OCI-LY7 (cell line): ENCODE measurements around the gene ACER2. TPM values are rescaled to one million over a fixed set of nuclear protein-coding genes. Genes with fewer than 3 reads are reported as not detected.

ENCODE experiments used
- BruUV-seq: library from RNA; stranded (reverse); fragments of 400-500 nt; replicated peaks from 2 replicates; lab custom pipeline; 2021; lab: Mats Ljungman, UMichigan
- CTCF ChIA-PET: fragments of 300-600 bp; sonication (Branson Sonifier 250); formaldehyde crosslinking; loops from one replicate; lab custom pipeline; 2022; ENCODE audit warnings: antibody characterized with exemption; ENCODE audit not compliant: unreplicated experiment; lab: Charles Lee
- POLR2A ChIA-PET: fragments of 300-600 bp; sonication (Branson Sonifier 250); formaldehyde crosslinking; loops from one replicate; lab custom pipeline; 2022; ENCODE audit warnings: antibody characterized with exemption; lab: Charles Lee
- DNase-seq: peaks from one replicate; pipeline ENCODE4 v3.0.0-alpha.2; 2015; ENCODE audit warnings: low spot score
- H2AFZ ChIP-seq: fragments of 200-600 bp; sonication (generic), shearing (Covaris generic); 2 replicates; pipeline ENCODE4 v1.6.1; 2014; ENCODE audit warnings: mild to moderate bottlenecking, antibody characterized with exemption, low read length, moderate library complexity
- H3K27ac ChIP-seq: fragments of 200-600 bp; sonication (generic); 2 replicates; pipeline ENCODE4 v1.5.1; 2014; ENCODE audit warnings: mixed run types, low read depth, mild to moderate bottlenecking, moderate library complexity, low read length, inconsistent platforms; ENCODE audit not compliant: poor library complexity, severe bottlenecking
- H3K36me3 ChIP-seq: fragments of 200-600 bp; sonication (generic); 2 replicates; pipeline ENCODE4 v1.6.1; 2014; ENCODE audit warnings: mild to moderate bottlenecking, antibody characterized with exemption, low read length, moderate library complexity, mixed read lengths; ENCODE audit not compliant: insufficient read depth
- H3K4me1 ChIP-seq: fragments of 200-600 bp; sonication (generic); 2 replicates; pipeline ENCODE4 v1.5.1; 2014; ENCODE audit warnings: mild to moderate bottlenecking, low read length; ENCODE audit not compliant: insufficient read depth, poor library complexity, severe bottlenecking
- H3K4me2 ChIP-seq: fragments of 200-600 bp; sonication (generic); 2 replicates; pipeline ENCODE4 v1.6.1; 2014; ENCODE audit warnings: mild to moderate bottlenecking, low read length
- H3K4me3 ChIP-seq: fragments of 200-600 bp; sonication (generic); 2 replicates; pipeline ENCODE4 v1.5.1; 2014; ENCODE audit warnings: mild to moderate bottlenecking, low read depth, low read length; ENCODE audit not compliant: poor library complexity, severe bottlenecking
- H3K79me2 ChIP-seq: fragments of 200-600 bp; sonication (generic); 2 replicates; pipeline ENCODE4 v1.6.1; 2016; ENCODE audit warnings: low read depth, mild to moderate bottlenecking, low read length, moderate library complexity, mixed read lengths; ENCODE audit not compliant: insufficient read depth
- H3K9me2 ChIP-seq: fragments of 200-600 bp; sonication (generic); 2 replicates; pipeline ENCODE4 v1.6.1; 2016; ENCODE audit warnings: mild to moderate bottlenecking, low read length, mixed read lengths; ENCODE audit not compliant: insufficient read depth
- H3K9me3 ChIP-seq: fragments of 200-600 bp; sonication (generic); 2 replicates; pipeline ENCODE4 v1.6.1; 2014; ENCODE audit warnings: mild to moderate bottlenecking, mixed run types, low read length, mixed read lengths
- H4K20me1 ChIP-seq: fragments of 200-600 bp; sonication (generic); 2 replicates; pipeline ENCODE4 v1.6.1; 2014; ENCODE audit warnings: mild to moderate bottlenecking, antibody characterized with exemption, low read length, moderate library complexity, mixed read lengths; ENCODE audit not compliant: insufficient read depth
- CTCF ChIP-seq: fragments of 200-600 bp; sonication (generic); conservative IDR thresholded peaks from 2 replicates; pipeline ENCODE4 v1.5.1; 2014; ENCODE audit warnings: mild to moderate bottlenecking, antibody characterized with exemption, low read length, moderate library complexity, mixed read lengths
- EZH2phosphoT487 ChIP-seq: fragments of 200-600 bp; sonication (generic); IDR thresholded peaks from 2 replicates; pipeline ENCODE4 v1.6.1; 2018; ENCODE audit warnings: low read depth, borderline replicate concordance, mild to moderate bottlenecking, mixed run types, antibody characterized with exemption, low read length, moderate library complexity, mixed read lengths
- intact Hi-C: fragments of 100-400 bp; cut with micrococcal nuclease; formaldehyde crosslinking; loops from one replicate; pipeline ENCODE4 v1.10.0; 2022; ENCODE audit not compliant: unreplicated experiment
- total RNA-seq, 2 experiments: library from RNA; depleted of rRNA in 1 of 2; stranded (reverse); fragments of >200 nt in 1 of 2; shearing (Covaris generic) in 1 of 2; gene quantifications; 2 replicates each; pipeline ENCODE4 v1.2.3, GENCODE V29; 2014 to 2022

The ACER2 gene
- total RNA-seq, 2 experiments from 2014 or later = 1.4 to 1.8 TPM

- CTCF ChIA-PET = no interaction called here
- Histone ChIP-seq H3K4me3 (no peak overlapping the region), H3K9me2 (no peaks in the 10 kb centered on the region), H3K4me2 (no peak overlapping the region), H3K9me3 (no peaks in the 10 kb centered on the region), H3K4me1 (no peaks in the 10 kb centered on the region), H3K79me2 (no peaks in the 10 kb centered on the region), H3K27ac (no peak overlapping the region), H4K20me1 (no peaks in the 10 kb centered on the region), H2AFZ (no peak overlapping the region), H3K36me3 (no peaks in the 10 kb centered on the region)
- no peak for DNase-seq
- POLR2A ChIA-PET = no interaction called here
- BruUV-seq = no TSS peak
- TF ChIP-seq EZH2phosphoT487 = no peak
- intact Hi-C loops = no loop called here
Measured at GRCh38 chr9:19429595-19429994, 20.8 kb downstream of the ACER2 start.

- CTCF ChIA-PET = no interaction called here
- H2AFZ ChIP-seq = no peak overlapping the region
- H3K9me2 ChIP-seq = no peaks in the 10 kb centered on the region
- BruUV-seq = no TSS peak
- no peak overlapping the region for H3K4me3 ChIP-seq
- no peaks in the 10 kb centered on the region for H3K9me3 ChIP-seq
- H3K36me3 ChIP-seq = no peaks in the 10 kb centered on the region
- POLR2A ChIA-PET = no interaction called here
- H4K20me1 ChIP-seq = no peaks in the 10 kb centered on the region
- no peaks in the 10 kb centered on the region for H3K4me1 ChIP-seq
- DNase-seq = no peak
- intact Hi-C loops = no loop called here
- TF ChIP-seq EZH2phosphoT487 (no peak), CTCF (no peak)
- no peak overlapping the region for H3K4me2 ChIP-seq
- H3K27ac ChIP-seq = no peak overlapping the region
- no peaks in the 10 kb centered on the region for H3K79me2 ChIP-seq
Measured at GRCh38 chr9:19430201-19430760, 21.5 kb downstream of the ACER2 start.

- TF ChIP-seq EZH2phosphoT487 (no peak), CTCF (no peak)
- no TSS peak for BruUV-seq
- no peak overlapping the region for H3K4me3 ChIP-seq
- H3K79me2 ChIP-seq = no peaks in the 10 kb centered on the region
- H2AFZ ChIP-seq = no peak overlapping the region
- H3K9me3 ChIP-seq = no peaks in the 10 kb centered on the region
- H4K20me1 ChIP-seq = no peaks in the 10 kb centered on the region
- no peaks in the 10 kb centered on the region for H3K9me2 ChIP-seq
- DNase-seq = no peak
- ChIA-PET CTCF (no interaction called here), POLR2A (interaction anchor here (0.7 kb wide), 1 partner anchor 26 kb away, joined by 3 read pairs; no protein-coding TSS in a partner anchor)
- no peaks in the 10 kb centered on the region for H3K36me3 ChIP-seq
- no peak overlapping the region for H3K4me2 ChIP-seq
- intact Hi-C loops = no loop called here
- H3K27ac ChIP-seq = no peak overlapping the region
- no peaks in the 10 kb centered on the region for H3K4me1 ChIP-seq
Measured at GRCh38 chr9:19431361-19432171, 22.8 kb downstream of the ACER2 start.
